Measurements from ENCODE around the gene TDRKH.

TDRKH gene

GRCh38 chr1:151790071-151790939 lies at the start of gene TDRKH:
Gene TDRKH, minus strand, starts transcription at chr1:151790500. Its CDS starts 7,478 bp downstream, at chr1:151783022.
- peak; percentile 98 for DNase-seq

GRCh38 chr1:151839457-151840403 lies 49.4 kb upstream of the TDRKH start, which contains the start of gene C2CD4D:
Gene C2CD4D, minus strand, starts transcription at chr1:151839820. Its CDS starts 831 bp downstream, at chr1:151838989.
- peak; percentile 90 for DNase-seq

- DNase-seq = no peak
These were observed 48.7 kb upstream of the TDRKH start for GRCh38 chr1:151839082-151839412.

GRCh38 chr1:151838222-151839081 lies 48.2 kb upstream of the TDRKH start:
- peak; percentile 62 for DNase-seq

GRCh38 chr1:151837884-151838221 lies 47.6 kb upstream of the TDRKH start:
- peak; percentile 47 for DNase-seq

GRCh38 chr1:151837197-151837596 lies 46.9 kb upstream of the TDRKH start:
- peak; percentile 30 for DNase-seq

- no peak for DNase-seq
These were observed 45.3 kb upstream of the TDRKH start for GRCh38 chr1:151835596-151835995.

GRCh38 chr1:151834239-151834638 lies 43.9 kb upstream of the TDRKH start:
- no peak for DNase-seq

GRCh38 chr1:151833172-151833900 lies 43.0 kb upstream of the TDRKH start:
- DNase-seq = no peak

- no peak for DNase-seq
These were observed 42.1 kb upstream of the TDRKH start for GRCh38 chr1:151832318-151832980.

GRCh38 chr1:151831605-151832004 lies 41.3 kb upstream of the TDRKH start, which contains the start of gene RORC:
Gene RORC, minus strand, starts transcription at chr1:151831802. Its CDS starts 38 bp downstream, at chr1:151831764.
- no peak for DNase-seq

- DNase-seq = no peak
These were observed 40.9 kb upstream of the TDRKH start for GRCh38 chr1:151831256-151831591.

- DNase-seq = peak; percentile 14
These were observed 39.8 kb upstream of the TDRKH start for GRCh38 chr1:151830055-151830454.

- DNase-seq = peak; percentile 18
These were observed 39.2 kb upstream of the TDRKH start for GRCh38 chr1:151829352-151830046.

GRCh38 chr1:151828921-151829320 lies 38.6 kb upstream of the TDRKH start:
- DNase-seq = peak; percentile 62

- DNase-seq = no peak
These were observed 37.6 kb upstream of the TDRKH start for GRCh38 chr1:151827853-151828252.

GRCh38 chr1:151825751-151826660 lies 35.7 kb upstream of the TDRKH start:
- no peak for DNase-seq

- no peak for DNase-seq
These were observed 34.9 kb upstream of the TDRKH start for GRCh38 chr1:151825204-151825603.

- DNase-seq = no peak
These were observed 32.9 kb upstream of the TDRKH start for GRCh38 chr1:151823175-151823574.

- no peak for DNase-seq
These were observed 32.1 kb upstream of the TDRKH start for GRCh38 chr1:151822404-151822803.
